HepG2 (cell line): Measurements from ENCODE around the gene ANLN. TPM values are rescaled to one million over a fixed set of nuclear protein-coding genes. Genes with fewer than 3 reads are reported as not detected.

Experiments
- CENPX ChIP-seq: sonication (generic); formaldehyde crosslinking; IDR thresholded peaks from 2 replicates; pipeline ENCODE4 v1.9.0; 2021; ENCODE audit warnings: mild to moderate bottlenecking, missing genetic modification reagents, moderate library complexity
- DR1 ChIP-seq: sonication (generic); formaldehyde crosslinking; IDR thresholded peaks from 2 replicates; pipeline ENCODE4 v1.8.0; 2021; ENCODE audit warnings: mild to moderate bottlenecking, missing genetic modification reagents, inconsistent platforms
- ERF ChIP-seq: IDR thresholded peaks from 2 replicates; pipeline ENCODE4 v1.6.1; 2018; ENCODE audit warnings: missing biosample characterization, missing genetic modification reagents
- KAT8 ChIP-seq: IDR thresholded peaks from 2 replicates; pipeline ENCODE4 v1.6.1; 2016; ENCODE audit warnings: missing genetic modification reagents, missing compliant biosample characterization
- MED8 ChIP-seq: sonication (generic); formaldehyde crosslinking; IDR thresholded peaks from 2 replicates; pipeline ENCODE4 v1.8.1; 2023; ENCODE audit warnings: mild to moderate bottlenecking, missing genetic modification reagents; ENCODE audit not compliant: insufficient replicate concordance
- NFRKB ChIP-seq: fragments of 450-650 bp; IDR thresholded peaks from 2 replicates; pipeline ENCODE4 v1.6.1; 2017
- NR1H2 ChIP-seq: sonication (generic); formaldehyde crosslinking; IDR thresholded peaks from 2 replicates; pipeline ENCODE4 v1.8.1; 2022; ENCODE audit warnings: low read depth, missing genetic modification reagents, borderline replicate concordance
- RARA ChIP-seq: IDR thresholded peaks from 2 replicates; pipeline ENCODE4 v1.6.1; 2016; ENCODE audit warnings: missing genetic modification reagents, missing compliant biosample characterization
- YEATS4 ChIP-seq: sonication (generic); formaldehyde crosslinking; IDR thresholded peaks from 2 replicates; pipeline ENCODE4 v1.4.0; 2020; ENCODE audit warnings: missing genetic modification reagents, borderline replicate concordance
- ZNF180 ChIP-seq: sonication (generic); formaldehyde crosslinking; IDR thresholded peaks from 2 replicates; pipeline ENCODE4 v1.4.0; 2020; ENCODE audit warnings: low read depth, missing genetic modification reagents, borderline replicate concordance
- ZNF292 ChIP-seq: sonication (generic); formaldehyde crosslinking; IDR thresholded peaks from 2 replicates; pipeline ENCODE4 v1.8.1; 2022; ENCODE audit warnings: mild to moderate bottlenecking, low read depth, missing genetic modification reagents, borderline replicate concordance
- ZNF615 ChIP-seq: sonication (generic); formaldehyde crosslinking; IDR thresholded peaks from 2 replicates; pipeline ENCODE4 v1.5.0; 2020; ENCODE audit warnings: mild to moderate bottlenecking, missing genetic modification reagents, borderline replicate concordance
- ZNF790 ChIP-seq: sonication (generic); formaldehyde crosslinking; IDR thresholded peaks from 2 replicates; pipeline ENCODE4 v1.8.0; 2022; ENCODE audit warnings: missing genetic modification reagents, mild to moderate bottlenecking, borderline replicate concordance
- ZSCAN31 ChIP-seq: sonication (generic); formaldehyde crosslinking; IDR thresholded peaks from 2 replicates; pipeline ENCODE4 v1.5.0; 2020; ENCODE audit warnings: low read depth, mild to moderate bottlenecking, missing genetic modification reagents
- polyA plus RNA-seq, 8 experiments: library from polyadenylated mRNA; depleted of rRNA in 3 of 8; stranded (reverse) in 7 of 8; unstranded in 1 of 8; fragments of >200 nt; fragmentation: Illumina TruSeq in 4 of 8; extraction: Trizol in 4 of 8; gene quantifications; 2 replicates each; pipeline versions ENCODE4 v1.2.1 to v1.2.3, GENCODE V29; 2011 to 2016; ENCODE audit warnings: low read depth in 4 of 8, missing spikeins in 1 of 8, mixed read lengths in 1 of 8; ENCODE audit not compliant: insufficient read depth in 1 of 8
- total RNA-seq, 5 experiments: library from RNA; depleted of rRNA; stranded (reverse); fragments of >200 nt; fragmentation: Illumina TruSeq; extraction: Trizol; gene quantifications; 2 replicates each; pipeline ENCODE4 v1.2.3, GENCODE V29; 2016; ENCODE audit warnings: low read depth in 1 of 5
- TF ChIP-seq, protein P1 (sequence below): sonication (generic); formaldehyde crosslinking; IDR thresholded peaks from 2 replicates; pipeline ENCODE4 v1.4.0; 2020; ENCODE audit warnings: missing genetic modification reagents
- TF ChIP-seq, protein P2 (sequence below): sonication (generic); formaldehyde crosslinking; IDR thresholded peaks from 2 replicates; pipeline ENCODE4 v1.4.0; 2020; ENCODE audit warnings: mild to moderate bottlenecking, missing genetic modification reagents
- TF ChIP-seq, protein P3 (sequence below): IDR thresholded peaks from 2 replicates; pipeline ENCODE4 v1.6.1; 2016; ENCODE audit warnings: low read depth
- TF ChIP-seq, protein P4 (sequence below): sonication (generic); formaldehyde crosslinking; IDR thresholded peaks from 2 replicates; pipeline ENCODE4 v1.4.0; 2020; ENCODE audit warnings: missing genetic modification reagents, borderline replicate concordance

ANLN gene
- total and polyA plus RNA-seq, 2 of the 13 experiments (the other 11 are each of a cell fraction or from before 2014, with no cell fraction given), result 20.0 to 72.0 TPM

DNA sequence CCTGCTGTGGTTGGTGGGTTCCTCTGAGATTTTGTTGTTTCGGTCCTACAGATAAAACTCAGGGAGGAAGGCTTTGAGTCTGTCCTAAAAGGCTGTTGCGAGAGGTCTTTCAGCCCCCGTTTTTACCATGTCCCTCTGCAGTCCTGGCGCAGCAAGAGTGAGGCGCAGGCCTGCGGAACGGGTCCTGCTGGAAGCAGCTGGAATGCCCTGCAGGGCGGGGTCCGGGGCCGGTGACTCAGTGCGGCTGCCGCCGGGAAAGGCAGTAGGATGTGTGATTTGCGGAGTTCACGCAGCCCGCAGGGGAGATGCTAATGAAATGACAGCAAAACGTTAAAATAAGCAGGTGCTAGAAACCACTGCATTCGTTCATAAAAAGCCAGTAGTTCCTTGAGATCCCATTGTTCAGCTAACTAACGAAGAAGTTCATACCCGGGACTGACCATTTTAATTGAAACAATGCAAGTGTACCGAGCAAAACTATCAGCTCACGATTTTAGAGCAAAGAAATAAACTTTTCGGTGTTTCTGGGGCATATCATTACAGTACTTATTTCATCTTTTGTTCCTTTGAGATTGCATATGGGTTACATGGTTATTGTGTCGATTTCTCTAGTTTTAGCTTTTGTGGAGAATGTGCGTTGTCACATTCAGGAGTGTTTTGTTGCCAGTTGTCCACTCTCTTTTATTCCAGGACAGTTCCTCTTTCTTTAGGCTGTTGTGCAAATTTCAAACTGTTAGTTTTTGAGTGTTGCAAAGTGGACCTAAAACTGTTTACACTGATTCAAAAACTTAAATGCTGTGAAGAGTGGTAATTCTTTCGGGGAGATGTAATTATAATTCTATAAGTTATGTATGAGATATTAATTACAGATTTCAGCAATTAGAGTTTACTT lies 783 bp downstream of the ANLN start (continued):
- TF ChIP-seq, protein P1, sequence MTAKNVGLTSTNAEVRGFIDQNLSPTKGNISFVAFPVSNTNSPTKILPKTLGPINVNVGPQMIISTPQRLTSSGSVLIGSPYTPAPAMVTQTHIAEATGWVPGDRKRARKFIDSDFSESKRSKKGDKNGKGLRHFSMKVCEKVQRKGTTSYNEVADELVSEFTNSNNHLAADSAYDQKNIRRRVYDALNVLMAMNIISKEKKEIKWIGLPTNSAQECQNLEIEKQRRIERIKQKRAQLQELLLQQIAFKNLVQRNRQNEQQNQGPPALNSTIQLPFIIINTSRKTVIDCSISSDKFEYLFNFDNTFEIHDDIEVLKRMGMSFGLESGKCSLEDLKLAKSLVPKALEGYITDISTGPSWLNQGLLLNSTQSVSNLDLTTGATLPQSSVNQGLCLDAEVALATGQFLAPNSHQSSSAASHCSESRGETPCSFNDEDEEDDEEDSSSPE (CRISPR knock-in tag), result no peak
- 0 out of 2 replicates have a peak, but pooled peaks have one; percentile 61 for TF ChIP-seq ZSCAN31
- TF ChIP-seq YEATS4 (CRISPR knock-in tag), result peak; percentile 61; the same call in 1 of the 2 replicates
- no peak for TF ChIP-seq ZNF790 (CRISPR knock-in tag)
- TF ChIP-seq DR1 (CRISPR knock-in tag), result no peak
- TF ChIP-seq, protein P2, sequence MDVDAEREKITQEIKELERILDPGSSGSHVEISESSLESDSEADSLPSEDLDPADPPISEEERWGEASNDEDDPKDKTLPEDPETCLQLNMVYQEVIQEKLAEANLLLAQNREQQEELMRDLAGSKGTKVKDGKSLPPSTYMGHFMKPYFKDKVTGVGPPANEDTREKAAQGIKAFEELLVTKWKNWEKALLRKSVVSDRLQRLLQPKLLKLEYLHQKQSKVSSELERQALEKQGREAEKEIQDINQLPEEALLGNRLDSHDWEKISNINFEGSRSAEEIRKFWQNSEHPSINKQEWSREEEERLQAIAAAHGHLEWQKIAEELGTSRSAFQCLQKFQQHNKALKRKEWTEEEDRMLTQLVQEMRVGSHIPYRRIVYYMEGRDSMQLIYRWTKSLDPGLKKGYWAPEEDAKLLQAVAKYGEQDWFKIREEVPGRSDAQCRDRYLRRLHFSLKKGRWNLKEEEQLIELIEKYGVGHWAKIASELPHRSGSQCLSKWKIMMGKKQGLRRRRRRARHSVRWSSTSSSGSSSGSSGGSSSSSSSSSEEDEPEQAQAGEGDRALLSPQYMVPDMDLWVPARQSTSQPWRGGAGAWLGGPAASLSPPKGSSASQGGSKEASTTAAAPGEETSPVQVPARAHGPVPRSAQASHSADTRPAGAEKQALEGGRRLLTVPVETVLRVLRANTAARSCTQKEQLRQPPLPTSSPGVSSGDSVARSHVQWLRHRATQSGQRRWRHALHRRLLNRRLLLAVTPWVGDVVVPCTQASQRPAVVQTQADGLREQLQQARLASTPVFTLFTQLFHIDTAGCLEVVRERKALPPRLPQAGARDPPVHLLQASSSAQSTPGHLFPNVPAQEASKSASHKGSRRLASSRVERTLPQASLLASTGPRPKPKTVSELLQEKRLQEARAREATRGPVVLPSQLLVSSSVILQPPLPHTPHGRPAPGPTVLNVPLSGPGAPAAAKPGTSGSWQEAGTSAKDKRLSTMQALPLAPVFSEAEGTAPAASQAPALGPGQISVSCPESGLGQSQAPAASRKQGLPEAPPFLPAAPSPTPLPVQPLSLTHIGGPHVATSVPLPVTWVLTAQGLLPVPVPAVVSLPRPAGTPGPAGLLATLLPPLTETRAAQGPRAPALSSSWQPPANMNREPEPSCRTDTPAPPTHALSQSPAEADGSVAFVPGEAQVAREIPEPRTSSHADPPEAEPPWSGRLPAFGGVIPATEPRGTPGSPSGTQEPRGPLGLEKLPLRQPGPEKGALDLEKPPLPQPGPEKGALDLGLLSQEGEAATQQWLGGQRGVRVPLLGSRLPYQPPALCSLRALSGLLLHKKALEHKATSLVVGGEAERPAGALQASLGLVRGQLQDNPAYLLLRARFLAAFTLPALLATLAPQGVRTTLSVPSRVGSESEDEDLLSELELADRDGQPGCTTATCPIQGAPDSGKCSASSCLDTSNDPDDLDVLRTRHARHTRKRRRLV (CRISPR knock-in tag), result no peak
- TF ChIP-seq ZNF615 (CRISPR knock-in tag), result no peak
- no peak for TF ChIP-seq ZNF180 (CRISPR knock-in tag)
- TF ChIP-seq ZNF292 (CRISPR knock-in tag), result peak; percentile 94
- TF ChIP-seq RARA (CRISPR knock-in tag), result peak; percentile 24; the same call in 1 of the 2 replicates
- TF ChIP-seq CENPX (CRISPR knock-in tag), result no peak
- no peak for TF ChIP-seq NFRKB
- TF ChIP-seq ERF (CRISPR knock-in tag), result peak; percentile 48; the same call in 1 of the 2 replicates
- no peak for TF ChIP-seq MED8 (CRISPR knock-in tag)
- TF ChIP-seq, protein P3, sequence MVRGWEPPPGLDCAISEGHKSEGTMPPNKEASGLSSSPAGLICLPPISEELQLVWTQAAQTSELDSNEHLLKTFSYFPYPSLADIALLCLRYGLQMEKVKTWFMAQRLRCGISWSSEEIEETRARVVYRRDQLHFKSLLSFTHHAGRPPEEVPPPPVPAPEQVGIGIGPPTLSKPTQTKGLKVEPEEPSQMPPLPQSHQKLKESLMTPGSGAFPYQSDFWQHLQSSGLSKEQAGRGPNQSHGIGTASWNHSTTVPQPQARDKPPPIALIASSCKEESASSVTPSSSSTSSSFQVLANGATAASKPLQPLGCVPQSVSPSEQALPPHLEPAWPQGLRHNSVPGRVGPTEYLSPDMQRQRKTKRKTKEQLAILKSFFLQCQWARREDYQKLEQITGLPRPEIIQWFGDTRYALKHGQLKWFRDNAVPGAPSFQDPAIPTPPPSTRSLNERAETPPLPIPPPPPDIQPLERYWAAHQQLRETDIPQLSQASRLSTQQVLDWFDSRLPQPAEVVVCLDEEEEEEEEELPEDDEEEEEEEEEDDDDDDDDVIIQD, result peak; percentile 18; the same call in 1 of the 2 replicates
- TF ChIP-seq, protein P4, sequence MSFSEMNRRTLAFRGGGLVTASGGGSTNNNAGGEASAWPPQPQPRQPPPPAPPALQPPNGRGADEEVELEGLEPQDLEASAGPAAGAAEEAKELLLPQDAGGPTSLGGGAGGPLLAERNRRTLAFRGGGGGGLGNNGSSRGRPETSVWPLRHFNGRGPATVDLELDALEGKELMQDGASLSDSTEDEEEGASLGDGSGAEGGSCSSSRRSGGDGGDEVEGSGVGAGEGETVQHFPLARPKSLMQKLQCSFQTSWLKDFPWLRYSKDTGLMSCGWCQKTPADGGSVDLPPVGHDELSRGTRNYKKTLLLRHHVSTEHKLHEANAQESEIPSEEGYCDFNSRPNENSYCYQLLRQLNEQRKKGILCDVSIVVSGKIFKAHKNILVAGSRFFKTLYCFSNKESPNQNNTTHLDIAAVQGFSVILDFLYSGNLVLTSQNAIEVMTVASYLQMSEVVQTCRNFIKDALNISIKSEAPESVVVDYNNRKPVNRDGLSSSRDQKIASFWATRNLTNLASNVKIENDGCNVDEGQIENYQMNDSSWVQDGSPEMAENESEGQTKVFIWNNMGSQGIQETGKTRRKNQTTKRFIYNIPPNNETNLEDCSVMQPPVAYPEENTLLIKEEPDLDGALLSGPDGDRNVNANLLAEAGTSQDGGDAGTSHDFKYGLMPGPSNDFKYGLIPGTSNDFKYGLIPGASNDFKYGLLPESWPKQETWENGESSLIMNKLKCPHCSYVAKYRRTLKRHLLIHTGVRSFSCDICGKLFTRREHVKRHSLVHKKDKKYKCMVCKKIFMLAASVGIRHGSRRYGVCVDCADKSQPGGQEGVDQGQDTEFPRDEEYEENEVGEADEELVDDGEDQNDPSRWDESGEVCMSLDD, result no peak
- TF ChIP-seq NR1H2 (CRISPR knock-in tag), result no peak
- TF ChIP-seq KAT8 (CRISPR knock-in tag), result peak; percentile 37; the same call in 1 of the 2 replicates
